HG02885 (cell line): Measurements from ENCODE around the gene HOXC5.

Experiments
- ATAC-seq: cut with Tn5 transposase; IDR thresholded peaks from one replicate; pipeline ENCODE4 v1.9.1; 2021; ENCODE audit warnings: mild to moderate bottlenecking; ENCODE audit not compliant: unreplicated experiment, poor library complexity

Gene HOXC5

DNA sequence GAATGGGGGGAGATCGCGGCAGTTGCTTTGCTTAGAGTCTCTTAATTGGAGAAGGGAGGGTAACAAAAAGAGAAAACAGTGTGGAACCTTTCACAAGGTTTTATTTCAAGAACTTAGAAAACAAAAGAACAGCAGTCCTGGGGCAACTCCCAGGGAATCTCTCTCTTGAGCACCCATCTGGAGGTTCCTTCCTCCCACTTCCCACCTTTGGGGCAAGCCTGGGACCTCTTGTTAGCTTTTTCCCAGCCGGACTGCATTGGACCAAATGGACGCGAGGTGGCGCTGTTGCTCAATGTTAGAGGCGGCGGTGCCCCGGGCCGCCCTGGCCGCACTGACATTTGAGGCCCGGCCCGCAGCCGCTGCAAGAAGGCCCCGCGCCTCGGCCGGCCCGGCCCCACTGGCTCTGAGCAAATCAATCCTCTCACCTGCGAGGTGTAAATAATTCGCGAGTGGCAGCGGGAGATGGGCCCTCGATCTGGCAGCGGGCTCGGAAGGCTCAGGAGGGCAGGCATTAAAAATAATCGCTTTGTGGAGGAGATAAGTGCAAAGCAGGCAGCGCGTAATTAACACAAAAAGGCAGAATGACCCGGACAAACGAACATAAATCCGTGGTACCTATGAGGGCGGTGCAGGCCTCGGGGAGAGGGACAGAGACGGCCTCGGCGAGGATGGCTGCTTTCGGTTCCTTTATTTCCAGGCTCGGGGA, 26.8 kb upstream of the HOXC5 start:
- ATAC-seq, result peak; percentile 73

- no peak for ATAC-seq
Measured at GRCh38 chr12:54006559-54007220, 26.2 kb upstream of the HOXC5 start.

GRCh38 chr12:54007538-54008259, 25.2 kb upstream of the HOXC5 start:
- no peak for ATAC-seq

DNA sequence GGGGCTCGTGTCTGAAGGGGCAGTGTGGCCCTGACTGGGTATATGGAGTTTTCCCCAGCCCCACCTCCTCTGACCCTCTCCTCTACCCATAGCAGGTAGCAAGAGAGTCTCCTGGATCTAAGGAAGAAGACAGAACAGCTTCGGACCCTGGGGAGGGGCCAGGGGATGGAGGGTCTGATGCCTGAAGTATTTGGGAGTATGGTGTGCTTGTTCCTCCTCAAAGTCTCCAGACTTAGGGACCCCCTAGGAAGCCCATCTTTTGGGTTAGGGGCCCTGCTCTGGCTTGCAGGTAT, 24.6 kb upstream of the HOXC5 start:
- ATAC-seq, result no peak

DNA sequence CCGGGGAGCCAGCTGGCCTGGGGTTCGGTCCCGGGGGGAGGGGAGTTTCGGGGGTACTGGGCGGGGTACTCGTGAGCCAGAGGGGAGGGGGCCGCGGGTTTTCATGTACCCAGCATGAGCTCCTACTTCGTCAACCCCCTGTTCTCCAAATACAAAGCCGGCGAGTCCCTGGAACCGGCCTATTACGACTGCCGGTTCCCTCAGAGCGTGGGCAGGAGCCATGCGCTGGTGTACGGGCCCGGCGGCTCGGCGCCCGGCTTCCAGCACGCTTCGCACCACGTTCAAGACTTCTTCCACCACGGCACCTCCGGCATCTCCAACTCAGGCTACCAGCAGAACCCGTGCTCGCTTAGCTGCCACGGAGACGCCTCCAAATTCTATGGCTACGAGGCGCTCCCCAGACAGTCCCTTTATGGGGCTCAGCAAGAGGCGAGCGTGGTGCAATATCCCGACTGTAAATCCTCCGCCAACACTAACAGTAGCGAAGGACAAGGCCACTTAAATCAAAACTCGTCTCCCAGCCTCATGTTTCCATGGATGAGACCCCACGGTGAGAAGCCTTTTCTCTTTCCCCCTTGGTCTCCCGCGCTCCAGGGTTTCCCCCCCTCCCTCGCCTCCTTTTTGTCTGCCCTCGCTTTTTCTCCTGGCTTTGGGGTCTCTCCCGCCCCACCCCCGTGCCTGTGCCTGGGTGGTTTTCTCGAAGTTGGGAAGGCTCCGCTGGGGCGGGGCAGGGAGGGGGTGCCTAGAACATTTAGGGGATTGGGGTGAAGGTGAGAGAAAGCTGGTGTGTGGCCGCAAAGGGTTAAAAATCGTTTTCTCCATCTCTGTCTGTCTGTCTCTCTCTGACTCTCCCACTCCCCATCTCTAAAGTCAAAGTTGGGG, 23.4 kb upstream of the HOXC5 start:
- no peak for ATAC-seq

- no peak for ATAC-seq
Measured at GRCh38 chr12:54010053-54010971, 22.5 kb upstream of the HOXC5 start.

GRCh38 chr12:54010972-54011664, 21.7 kb upstream of the HOXC5 start:
- no peak for ATAC-seq

- no peak for ATAC-seq
Measured at GRCh38 chr12:54011665-54012532, 21.0 kb upstream of the HOXC5 start.

DNA sequence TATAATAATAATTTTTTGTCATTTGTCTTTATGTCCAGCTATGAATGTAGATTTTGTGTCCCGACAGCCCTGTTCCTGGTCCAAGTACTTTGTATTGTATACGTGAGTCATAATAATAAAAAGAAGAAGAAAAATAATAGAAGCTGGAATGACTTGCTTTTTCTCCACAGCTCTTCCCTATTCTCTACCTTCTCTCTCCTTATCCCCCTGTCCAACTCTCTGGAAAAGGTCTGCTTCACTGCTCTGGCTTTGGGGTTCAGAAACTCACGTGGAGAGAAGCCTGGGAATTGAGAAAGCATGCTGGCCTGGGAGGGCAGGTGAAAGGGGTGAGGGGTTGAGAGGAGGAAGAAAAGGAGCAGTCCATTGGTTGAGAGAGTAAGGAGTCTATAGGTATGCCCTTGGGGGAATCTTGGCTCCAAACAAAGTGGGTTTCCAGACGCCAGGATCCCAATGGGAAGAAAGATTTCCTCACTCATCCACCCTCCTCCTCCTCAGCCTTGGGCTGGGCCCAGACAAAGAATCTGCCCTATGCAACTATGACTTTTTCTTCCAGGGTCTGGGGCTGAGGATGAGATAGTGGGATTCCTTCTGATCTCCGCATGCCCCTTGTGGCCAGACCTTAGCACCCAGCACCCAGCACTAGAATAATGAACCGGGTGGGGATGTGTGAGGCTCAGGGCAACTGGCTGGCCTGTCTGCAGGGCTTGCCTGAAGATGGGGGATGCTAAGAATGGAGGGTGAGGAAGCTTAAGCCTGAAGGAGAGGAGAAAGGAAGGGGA, 20.0 kb upstream of the HOXC5 start:
- no peak for ATAC-seq

GRCh38 chr12:54014377-54015017, 18.4 kb upstream of the HOXC5 start:
- no peak for ATAC-seq

- no peak for ATAC-seq
Measured at GRCh38 chr12:54015018-54015931, 17.6 kb upstream of the HOXC5 start.

- ATAC-seq, result no peak
Measured at GRCh38 chr12:54016051-54016450, 16.8 kb upstream of the HOXC5 start.

GRCh38 chr12:54016478-54016964, 16.3 kb upstream of the HOXC5 start:
- ATAC-seq, result no peak

DNA sequence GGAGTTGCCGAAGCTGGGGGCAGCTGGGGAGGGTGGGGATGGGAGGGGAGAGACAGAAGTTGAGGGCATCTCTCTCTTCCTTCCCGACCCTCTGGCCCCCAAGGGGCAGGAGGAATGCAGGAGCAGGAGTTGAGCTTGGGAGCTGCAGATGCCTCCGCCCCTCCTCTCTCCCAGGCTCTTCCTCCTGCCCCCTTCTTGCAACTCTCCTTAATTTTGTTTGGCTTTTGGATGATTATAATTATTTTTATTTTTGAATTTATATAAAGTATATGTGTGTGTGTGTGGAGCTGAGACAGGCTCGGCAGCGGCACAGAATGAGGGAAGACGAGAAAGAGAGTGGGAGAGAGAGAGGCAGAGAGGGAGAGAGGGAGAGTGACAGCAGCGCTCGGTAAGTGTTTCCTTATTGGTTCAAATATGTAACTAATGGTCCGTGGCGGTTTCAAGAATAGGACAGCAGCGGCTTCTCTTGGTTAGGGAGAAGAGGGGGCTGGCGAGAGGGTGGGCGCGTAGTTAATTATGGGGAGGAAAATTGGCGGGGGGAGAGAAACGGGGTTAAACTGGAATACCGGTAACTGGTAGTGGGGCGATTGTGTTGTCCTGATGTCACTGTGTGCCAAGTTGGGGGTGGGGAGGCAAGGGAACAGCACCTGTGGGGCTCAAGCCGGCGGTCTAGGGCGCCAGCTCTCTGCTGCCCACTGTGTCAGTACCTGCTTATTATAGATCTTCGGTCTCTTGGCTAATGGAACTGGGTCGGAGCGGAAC, 15.6 kb upstream of the HOXC5 start:
- peak; percentile 24 for ATAC-seq

GRCh38 chr12:54017878-54018467, 14.9 kb upstream of the HOXC5 start:
- ATAC-seq, result peak; percentile 80
